Adrenal gland (tissue), 5 donors: Measurements from ENCODE around the gene PTAR1.

Experiments
- CTCF ChIP-seq, 6 experiments: fragments of 450-650 bp in 4 of 6; fragments of 200-600 bp in 2 of 6; sonication (generic) in 1 of 6; IDR thresholded peaks; 1 replicate in 5 of 6; 2 replicates in 1 of 6; pipeline versions ENCODE4 v1.5.1 to v1.8.0; 2016 to 2021; ENCODE audit warnings: antibody characterized with exemption in 6 of 6, mild to moderate bottlenecking in 2 of 6, moderate library complexity in 1 of 6
- POLR2A ChIP-seq, 2 donors: fragments of 450-650 bp; IDR thresholded peaks; one replicate each; pipeline ENCODE4 v1.6.1; 2017; ENCODE audit warnings: antibody characterized with exemption in 2 of 2, mild to moderate bottlenecking in 2 of 2, moderate library complexity in 1 of 2
- donor health status: DM: no; HTN: no; CAD: no.

- no peak for TF ChIP-seq POLR2A (IDR thresholded peaks at IDR 0.05)
- no peak for TF ChIP-seq CTCF (IDR thresholded peaks at IDR 0.05)
These were observed 28.5 kb downstream of the PTAR1 start for GRCh38 chr9:69731348-69731747.
